ENCODE data around the gene PPFIBP1. TPM values are rescaled to one million over a fixed set of nuclear protein-coding genes. Genes with fewer than 3 reads are reported as not detected.

The PPFIBP1 gene
- total and polyA plus RNA-seq, 2 donors (not counting 1 experiment from before 2014, with no cell fraction given), result 3.3 to 15.0 TPM

- Mint-ChIP-seq H3K27me3 (peaks cover 19% of the 10 kb centered on the region), H3K27ac (no peak overlapping the region), H3K4me3 (no peak overlapping the region), H3K4me1 (no peaks in the 10 kb centered on the region), H3K9me3 (ENCODE audit: insufficient read depth) (no peaks in the 10 kb centered on the region)
- WGBS (ENCODE audit: insufficient coverage), result no CpG with 5 or more reads among the region's 3 CpGs
- DNase-seq, result no peak
- TF ChIP-seq CTCF (IDR thresholded peaks at IDR 0.05), result no peak
- no peak for TF ChIP-seq EZH2 (IDR thresholded peaks at IDR 0.05; ENCODE audit: borderline replicate concordance, insufficient read depth, low read depth, low read length, poor library complexity, severe bottlenecking)
- no peaks in the 10 kb centered on the region for H3K4me1 ChIP-seq (ENCODE audit: control insufficient read depth in 2 of 2, insufficient read depth in 2 of 2, low read length in 2 of 2)
- H3K4me2 ChIP-seq (replicated peaks; ENCODE audit: low read depth, low read length, poor library complexity, severe bottlenecking), result no peak overlapping the region
- no peaks in the 10 kb centered on the region for H3K27me3 ChIP-seq (replicated peaks in 1 of 4; ENCODE audit: control extremely low read depth in 1 of 4, control insufficient read depth in 3 of 4, insufficient read depth in 4 of 4, low read length in 3 of 4)
- no peak overlapping the region for H3K9ac ChIP-seq (ENCODE audit: low read length)
- no peaks in the 10 kb centered on the region for H3K79me2 ChIP-seq (ENCODE audit: control insufficient read depth, insufficient read depth, low read length)
- no peak for ATAC-seq (ENCODE audit: low read depth)
- ChIA-PET POLR2A (no interaction called here), CTCF (no interaction called here)
- H4K20me1 ChIP-seq (ENCODE audit: control insufficient read depth, insufficient read depth, low read length, poor library complexity, severe bottlenecking), result no peaks in the 10 kb centered on the region
- no peaks in the 10 kb centered on the region for H3K36me3 ChIP-seq (replicated peaks in 1 of 2; ENCODE audit: control extremely low read depth in 1 of 2, control insufficient read depth in 1 of 2, extremely low read depth in 1 of 2, insufficient read depth in 2 of 2, low read length in 1 of 2)
- H3K9me3 ChIP-seq (ENCODE audit: control extremely low read depth in 1 of 3, control insufficient read depth in 2 of 3, insufficient read depth in 1 of 3, low read length in 2 of 3), result no peaks in the 10 kb centered on the region
- no peak overlapping the region for H2AFZ ChIP-seq (ENCODE audit: insufficient read depth, low read depth, low read length, poor library complexity, severe bottlenecking)
- H3K27ac ChIP-seq (ENCODE audit: low read length in 2 of 2), result no peak overlapping the region
- intact Hi-C loops (cut with micrococcal nuclease), result no loop called here
- H3K4me3 ChIP-seq (ENCODE audit: control extremely low read depth in 1 of 5, extremely low read depth in 1 of 5, insufficient read depth in 1 of 5, low read depth in 2 of 5, low read length in 4 of 5), result no peak overlapping the region
Observed at GRCh38 chr12:27499377-27499776, 24.6 kb upstream of the PPFIBP1 start.

DNA sequence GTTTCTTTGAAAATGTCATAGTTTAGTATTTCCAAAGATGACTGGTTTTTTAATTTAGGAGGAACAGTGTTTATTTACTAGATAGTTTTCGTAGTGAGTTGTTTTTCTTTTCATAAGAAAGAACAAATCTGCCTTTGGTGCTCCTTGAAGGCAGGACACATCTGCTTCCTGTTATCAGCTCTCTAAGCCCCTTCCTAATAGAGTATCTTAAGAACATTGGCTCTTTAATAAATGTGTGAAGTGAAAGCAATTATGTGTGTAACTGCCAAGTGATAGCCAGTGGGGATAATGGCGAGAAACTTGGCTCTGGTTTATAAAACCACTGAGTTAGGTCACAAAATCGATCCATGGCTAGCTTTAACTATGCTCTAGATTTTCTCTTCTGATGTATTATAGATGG is 23.5 kb upstream of the PPFIBP1 start:
- ATAC-seq (ENCODE audit: low read depth), result no peak
- Histone ChIP-seq H3K9ac (ENCODE audit: low read length) (no peak overlapping the region), H3K27ac (ENCODE audit: low read length in 2 of 2) (no peak overlapping the region), H3K4me1 (ENCODE audit: control insufficient read depth in 2 of 2, insufficient read depth in 2 of 2, low read length in 2 of 2) (no peaks in the 10 kb centered on the region), H3K9me3 (ENCODE audit: control extremely low read depth in 1 of 3, control insufficient read depth in 2 of 3, insufficient read depth in 1 of 3, low read length in 2 of 3) (no peaks in the 10 kb centered on the region), H3K36me3 (replicated peaks in 1 of 2; ENCODE audit: control extremely low read depth in 1 of 2, control insufficient read depth in 1 of 2, extremely low read depth in 1 of 2, insufficient read depth in 2 of 2, low read length in 1 of 2) (no peaks in the 10 kb centered on the region), H2AFZ (ENCODE audit: insufficient read depth, low read depth, low read length, poor library complexity, severe bottlenecking) (no peak overlapping the region), H3K4me3 (ENCODE audit: control extremely low read depth in 1 of 5, extremely low read depth in 1 of 5, insufficient read depth in 1 of 5, low read depth in 2 of 5, low read length in 4 of 5) (no peak overlapping the region), H3K27me3 (replicated peaks in 1 of 4; ENCODE audit: control extremely low read depth in 1 of 4, control insufficient read depth in 3 of 4, insufficient read depth in 4 of 4, low read length in 3 of 4) (no peaks in the 10 kb centered on the region), H4K20me1 (ENCODE audit: control insufficient read depth, insufficient read depth, low read length, poor library complexity, severe bottlenecking) (no peaks in the 10 kb centered on the region), H3K4me2 (replicated peaks; ENCODE audit: low read depth, low read length, poor library complexity, severe bottlenecking) (no peak overlapping the region), H3K79me2 (ENCODE audit: control insufficient read depth, insufficient read depth, low read length) (no peaks in the 10 kb centered on the region)
- ChIA-PET POLR2A (no interaction called here), CTCF (no interaction called here)
- no peaks in the 10 kb centered on the region for H3K4me1 Mint-ChIP-seq
- H3K27me3 Mint-ChIP-seq, result peaks cover 19% of the 10 kb centered on the region
- no peak overlapping the region for H3K4me3 Mint-ChIP-seq
- H3K27ac Mint-ChIP-seq, result no peak overlapping the region
- intact Hi-C loops (cut with micrococcal nuclease), result no loop called here
- TF ChIP-seq CTCF (IDR thresholded peaks at IDR 0.05), result no peak
- no peak for TF ChIP-seq EZH2 (IDR thresholded peaks at IDR 0.05; ENCODE audit: borderline replicate concordance, insufficient read depth, low read depth, low read length, poor library complexity, severe bottlenecking)
- no peak for DNase-seq
- WGBS (ENCODE audit: insufficient coverage), result 67% methylated on average over 1 of the region's 3 CpGs
- no peaks in the 10 kb centered on the region for H3K9me3 Mint-ChIP-seq (ENCODE audit: insufficient read depth)
